Astrocyte (in vitro differentiated cells and primary cell): ENCODE data around the gene AARS2. TPM values are rescaled to one million over a fixed set of nuclear protein-coding genes. Genes with fewer than 3 reads are reported as not detected.
A peak's percentile ranks its signal among the peaks of the same experiment; 100 is the strongest.

Experiments
- DNase-seq: peaks from one replicate; pipeline ENCODE4 v3.0.0-alpha.2; 2010; ENCODE audit warnings: low read depth
- FAIRE-seq: peaks from 2 replicates; lab custom pipeline; 2011; peaks lifted over from hg19 to GRCh38; lab: Jason Lieb, UNC
- H2AFZ ChIP-seq: 2 replicates; pipeline ENCODE4 v1.6.0; 2012; ENCODE audit warnings: low read depth, low read length, inconsistent platforms
- H3K27ac ChIP-seq: 2 replicates; pipeline ENCODE4 v1.5.1; 2011; ENCODE audit warnings: low read depth, low read length, inconsistent platforms
- H3K27me3 ChIP-seq: 2 replicates; pipeline ENCODE4 v1.6.0; 2011; ENCODE audit warnings: low read length, inconsistent platforms; ENCODE audit not compliant: insufficient read depth
- H3K36me3 ChIP-seq: 2 replicates; pipeline ENCODE4 v1.5.1; 2011; ENCODE audit warnings: low read length, inconsistent platforms; ENCODE audit not compliant: insufficient read depth
- H3K4me1 ChIP-seq: 2 replicates; pipeline ENCODE4 v1.5.1; 2011; ENCODE audit warnings: low read length, inconsistent platforms; ENCODE audit not compliant: insufficient read depth
- H3K4me2 ChIP-seq: 2 replicates; pipeline ENCODE4 v1.6.0; 2012; ENCODE audit warnings: low read length, inconsistent platforms
- H3K4me3 ChIP-seq: 2 replicates; pipeline ENCODE4 v1.5.1; 2011; ENCODE audit warnings: low read depth, mild to moderate bottlenecking, low read length, inconsistent platforms; ENCODE audit not compliant: insufficient read depth
- H3K79me2 ChIP-seq: 2 replicates; pipeline ENCODE4 v1.6.0; 2012; ENCODE audit warnings: mild to moderate bottlenecking, low read length, inconsistent platforms; ENCODE audit not compliant: insufficient read depth
- H3K9ac ChIP-seq: 2 replicates; pipeline ENCODE4 v1.6.0; 2012; ENCODE audit warnings: mild to moderate bottlenecking, low read length, inconsistent platforms
- H3K9me3 ChIP-seq: 2 replicates; pipeline ENCODE4 v1.5.1; 2012; ENCODE audit warnings: low read depth, mild to moderate bottlenecking, low read length, inconsistent platforms; ENCODE audit not compliant: insufficient read depth
- H4K20me1 ChIP-seq: 2 replicates; pipeline ENCODE4 v1.6.0; 2012; ENCODE audit warnings: low read length, inconsistent platforms; ENCODE audit not compliant: insufficient read depth
- H3K27ac Mint-ChIP-seq: one replicate; pipeline ENCODE4 v1.8.0; 2021; ENCODE audit warnings: mild to moderate bottlenecking, mixed read lengths; ENCODE audit not compliant: unreplicated experiment
- H3K27me3 Mint-ChIP-seq: one replicate; pipeline ENCODE4 v1.8.0; 2021; ENCODE audit warnings: low read depth, mixed read lengths; ENCODE audit not compliant: unreplicated experiment
- H3K36me3 Mint-ChIP-seq: one replicate; pipeline ENCODE4 v1.8.0; 2021; ENCODE audit warnings: low read depth, mixed read lengths; ENCODE audit not compliant: unreplicated experiment
- H3K4me1 Mint-ChIP-seq: one replicate; pipeline ENCODE4 v1.8.0; 2021; ENCODE audit warnings: low read depth, mixed read lengths; ENCODE audit not compliant: unreplicated experiment
- H3K4me3 Mint-ChIP-seq: one replicate; pipeline ENCODE4 v1.8.0; 2021; ENCODE audit warnings: mild to moderate bottlenecking, moderate library complexity, mixed read lengths; ENCODE audit not compliant: unreplicated experiment
- H3K9me3 Mint-ChIP-seq: one replicate; pipeline ENCODE4 v1.8.0; 2021; ENCODE audit warnings: mild to moderate bottlenecking, mixed read lengths; ENCODE audit not compliant: unreplicated experiment
- CTCF ChIP-seq: IDR thresholded peaks from 2 replicates; pipeline ENCODE4 v1.5.1; 2011; ENCODE audit warnings: low read depth, mild to moderate bottlenecking, inconsistent platforms, low read length, moderate library complexity; ENCODE audit not compliant: insufficient read depth
- EZH2 ChIP-seq: IDR thresholded peaks from 2 replicates; pipeline ENCODE4 v1.6.1; 2012; ENCODE audit warnings: mild to moderate bottlenecking, low read length, inconsistent platforms; ENCODE audit not compliant: insufficient read depth
- total RNA-seq: library from RNA; stranded (reverse); gene quantifications from 2 replicates; pipeline ENCODE4 v1.2.1, GENCODE V29; 2021

Gene AARS2
- total RNA-seq, 1 donor from 2014 or later, result 12.3 TPM

DNA sequence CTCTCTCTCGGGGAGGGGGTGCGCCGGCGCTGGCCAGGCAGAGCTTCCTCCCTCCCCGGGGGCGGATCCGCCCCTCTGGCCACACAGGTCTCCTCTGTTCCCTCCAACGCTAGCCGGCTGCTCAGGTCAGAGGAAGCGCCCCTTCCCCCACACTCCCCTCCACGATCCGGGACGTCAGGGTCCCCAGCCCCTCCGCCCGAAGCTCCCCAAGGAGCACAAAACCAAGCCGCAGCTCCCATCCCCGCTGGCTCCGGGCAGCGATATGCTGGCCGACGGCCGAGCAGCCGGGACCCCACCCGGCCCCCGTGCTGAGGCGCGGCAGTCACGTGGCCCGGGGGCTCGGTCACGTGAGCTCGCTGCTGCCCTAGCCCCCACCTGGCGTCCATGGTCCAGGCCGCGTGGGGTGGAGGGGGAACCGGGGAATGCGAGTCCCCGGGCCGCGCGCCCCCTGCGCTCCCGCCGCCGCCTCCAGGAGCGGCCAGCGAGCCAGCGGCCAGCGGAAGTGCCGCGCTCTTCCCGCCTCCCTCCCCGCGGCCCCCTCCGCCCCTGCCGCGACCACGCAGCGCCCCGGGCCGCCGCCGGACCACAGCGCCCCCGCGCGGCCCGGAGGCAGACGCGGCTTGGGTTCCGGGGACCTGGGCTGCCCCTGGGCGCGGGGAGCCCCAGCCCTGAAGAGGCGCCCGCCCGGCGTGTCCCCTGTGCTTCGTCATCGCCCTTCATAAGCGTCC lies 56.0 kb downstream of the AARS2 start, which contains the start of gene SLC35B2:
Gene SLC35B2, minus strand, starts transcription at position 504 of the 728 bp plus-strand sequence. Its CDS starts 118 bp downstream, at position 386.
- H3K9me3 Mint-ChIP-seq, result no peaks in the 10 kb centered on the region
- H3K27ac Mint-ChIP-seq, result peak within 1 kb of the TSS; percentile 59
- H3K27ac ChIP-seq, result peak within 1 kb of the TSS; percentile 68
- FAIRE-seq (no peak), DNase-seq (peak; percentile 60)
- H3K4me2 ChIP-seq, result peak within 1 kb of the TSS; percentile 100
- H3K9ac ChIP-seq, result peak within 1 kb of the TSS; percentile 90
- H3K4me1 ChIP-seq, result peaks cover 17% of the 10 kb centered on the region
- peak within 1 kb of the TSS; percentile 93 for H3K4me3 Mint-ChIP-seq
- H3K9me3 ChIP-seq, result no peaks in the 10 kb centered on the region
- peaks cover 22% of the 10 kb centered on the region for H3K36me3 ChIP-seq
- H3K27me3 ChIP-seq, result no peaks in the 10 kb centered on the region
- H3K36me3 Mint-ChIP-seq, result peaks cover 11% of the 10 kb centered on the region
- H2AFZ ChIP-seq, result peak within 1 kb of the TSS; percentile 98
- H3K79me2 ChIP-seq, result peaks cover 46% of the 10 kb centered on the region
- no peaks in the 10 kb centered on the region for H3K27me3 Mint-ChIP-seq
- no peak for TF ChIP-seq EZH2
- TF ChIP-seq CTCF, result peak; percentile 15
- peaks cover 32% of the 10 kb centered on the region for H3K4me1 Mint-ChIP-seq
- H3K4me3 ChIP-seq, result peak within 1 kb of the TSS; percentile 85
- H4K20me1 ChIP-seq, result peaks cover 49% of the 10 kb centered on the region

DNA sequence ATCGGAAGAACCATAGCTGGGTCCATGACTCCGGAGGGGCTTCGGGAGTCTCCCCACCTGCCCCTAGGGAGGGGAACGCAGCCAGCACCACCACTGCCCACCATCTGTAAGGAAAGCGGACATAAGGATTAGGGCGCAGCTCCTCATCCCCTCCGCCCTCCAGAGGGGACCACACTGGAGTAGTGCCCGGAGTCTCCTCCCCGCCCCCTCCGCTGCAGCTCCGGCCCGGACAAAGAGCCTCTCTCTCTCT lies 56.4 kb downstream of the AARS2 start:
- Histone ChIP-seq H3K36me3 (peaks cover 27% of the 10 kb centered on the region), H3K27me3 (no peaks in the 10 kb centered on the region), H3K4me1 (peaks cover 17% of the 10 kb centered on the region), H3K9ac (peak overlapping the region; percentile 90), H3K27ac (peak overlapping the region; percentile 68), H2AFZ (peak overlapping the region; percentile 67), H3K4me2 (peak overlapping the region; percentile 100), H4K20me1 (peaks cover 52% of the 10 kb centered on the region), H3K4me3 (peak overlapping the region; percentile 85), H3K79me2 (peaks cover 51% of the 10 kb centered on the region), H3K9me3 (no peaks in the 10 kb centered on the region)
- FAIRE-seq, result no peak
- TF ChIP-seq CTCF (no peak), EZH2 (no peak)
- peaks cover 37% of the 10 kb centered on the region for H3K4me1 Mint-ChIP-seq
- H3K36me3 Mint-ChIP-seq, result peaks cover 14% of the 10 kb centered on the region
- H3K4me3 Mint-ChIP-seq, result peak overlapping the region; percentile 93
- peak overlapping the region; percentile 45 for H3K27ac Mint-ChIP-seq
- no peaks in the 10 kb centered on the region for H3K27me3 Mint-ChIP-seq
- no peaks in the 10 kb centered on the region for H3K9me3 Mint-ChIP-seq
- DNase-seq, result no peak
